Upper lobe of left lung (tissue), 6 donors: ENCODE results near the gene GAS2L2. TPM values are rescaled to one million over a fixed set of nuclear protein-coding genes. Genes with fewer than 3 reads are reported as not detected.
A peak's percentile ranks its signal among the peaks of the same experiment; 100 is the strongest.

Experiments used
- ATAC-seq, 2 donors: fragments of 200-7000 bp; cut with Tn5 transposase; one replicate each; pipeline ENCODE4 v1.9.1; 2022; ENCODE audit warnings: mild to moderate bottlenecking in 2 of 2, moderate library complexity in 2 of 2; ENCODE audit not compliant: low FRiP score in 2 of 2
- DNase-seq, 2 donors: peaks; one replicate each; pipeline ENCODE4 v3.0.0-alpha.2; 2019 to 2020
- H3K27ac ChIP-seq, 4 donors: fragments of 200-600 bp; sonication (generic); one replicate each; pipeline ENCODE4 v1.5.1; 2016 to 2019
- H3K27me3 ChIP-seq, 4 donors: fragments of 200-600 bp; sonication (generic); one replicate each; pipeline ENCODE4 v1.5.1; 2017 to 2019
- H3K36me3 ChIP-seq, 4 donors: fragments of 200-600 bp; sonication (generic); one replicate each; pipeline ENCODE4 v1.5.1; 2016 to 2019
- H3K4me1 ChIP-seq, 4 donors: fragments of 200-600 bp; sonication (generic); one replicate each; pipeline ENCODE4 v1.5.1; 2018 to 2019
- H3K4me3 ChIP-seq, 4 donors: fragments of 200-600 bp; sonication (generic); one replicate each; pipeline ENCODE4 v1.5.1; 2017 to 2019; ENCODE audit warnings: mild to moderate bottlenecking in 2 of 4, moderate library complexity in 1 of 4
- H3K9me3 ChIP-seq, 4 donors: fragments of 200-600 bp; sonication (generic); one replicate each; pipeline ENCODE4 v1.5.1; 2018 to 2019
- CTCF ChIP-seq, 6 experiments: fragments of 450-650 bp in 4 of 6; fragments of 200-600 bp in 2 of 6; sonication (generic) in 2 of 6; IDR thresholded peaks; one replicate each; pipeline ENCODE4 v1.5.1; 2016 to 2019; ENCODE audit warnings: antibody characterized with exemption in 6 of 6
- EP300 ChIP-seq, 4 donors: sonication (generic); formaldehyde crosslinking; IDR thresholded peaks; one replicate each; pipeline ENCODE4 v1.5.1; 2017; ENCODE audit warnings: antibody characterized with exemption in 4 of 4, control low read depth in 2 of 4
- POLR2A ChIP-seq, 4 donors: fragments of 450-650 bp; IDR thresholded peaks; one replicate each; pipeline ENCODE4 v1.5.1; 2016 to 2017; ENCODE audit warnings: antibody characterized with exemption in 4 of 4, mild to moderate bottlenecking in 2 of 4
- POLR2AphosphoS5 ChIP-seq, 2 donors: sonication (generic); formaldehyde crosslinking; IDR thresholded peaks; one replicate each; pipeline ENCODE4 v1.5.1; 2017; ENCODE audit warnings: antibody characterized with exemption in 2 of 2
- WGBS, 2 donors: methylation state at CpG; one replicate each; pipeline ENCODE4 v1.1.5; 2017 to 2018; 5-methylcytosine and 5-hydroxymethylcytosine counted together
- total RNA-seq, 6 donors: library from RNA; depleted of rRNA in 4 of 6; stranded (reverse); fragments of >200 nt in 4 of 6; gene quantifications; one replicate each; pipeline versions ENCODE4 v1.1.0 to v1.2.1, GENCODE V29; 2016 to 2021
- donor health status: DM: no; HTN: no; CAD: no; lungs with moderate emphysema.
- donor health status: DM: no; HTN: yes; CAD: no; lungs with severe emphysema.

Gene GAS2L2
- total RNA-seq, 6 donors from 2014 or later: 0.37 to 7.4 (median 3.3) TPM

- no peak for DNase-seq
- H3K9me3 ChIP-seq: no peaks in the 10 kb centered on the region
- no peaks in the 10 kb centered on the region for H3K27me3 ChIP-seq
- TF ChIP-seq POLR2AphosphoS5 (IDR thresholded peaks at IDR 0.05): no peak
- no peak for TF ChIP-seq CTCF (IDR thresholded peaks at IDR 0.05)
- TF ChIP-seq EP300 (IDR thresholded peaks at IDR 0.05): no peak
- TF ChIP-seq POLR2A (IDR thresholded peaks at IDR 0.05): no peak
- H3K27ac ChIP-seq: peak overlapping the region in 2 of 4 donors; percentile 8 to 74
- ATAC-seq: no peak
- H3K4me3 ChIP-seq: no peak overlapping the region
- H3K36me3 ChIP-seq: peaks cover 8 to 59% (median 18%) of the 10 kb centered on the region in 4 donors
- peaks cover 31 to 44% (median 41%) of the 10 kb centered on the region in 4 donors for H3K4me1 ChIP-seq
Observed at GRCh38 chr17:35715416-35715815, 37.6 kb downstream of the GAS2L2 start.

GRCh38 chr17:35714988-35715387, 38.1 kb downstream of the GAS2L2 start:
- no peak for TF ChIP-seq POLR2A (IDR thresholded peaks at IDR 0.05)
- no peak for TF ChIP-seq POLR2AphosphoS5 (IDR thresholded peaks at IDR 0.05)
- TF ChIP-seq EP300 (IDR thresholded peaks at IDR 0.05): no peak
- Histone ChIP-seq H3K4me1 (peaks cover 31 to 44% (median 41%) of the 10 kb centered on the region in 4 donors), H3K27ac (no peak overlapping the region), H3K27me3 (no peaks in the 10 kb centered on the region), H3K9me3 (no peaks in the 10 kb centered on the region), H3K4me3 (no peak overlapping the region), H3K36me3 (peaks cover 8 to 61% (median 18%) of the 10 kb centered on the region in 4 donors)
- ATAC-seq (no peak), DNase-seq (no peak)
- 87% methylated on average over 2 of the region's 2 CpGs for WGBS, 2 donors

GRCh38 chr17:35713069-35713728, 39.8 kb downstream of the GAS2L2 start:
- no peak for DNase-seq
- WGBS, 2 donors: 33 to 34% methylated on average over 7 of the region's 7 CpGs
- no peak for ATAC-seq
- no peaks in the 10 kb centered on the region for H3K27me3 ChIP-seq
- H3K4me3 ChIP-seq: no peak overlapping the region
- peaks cover 6 to 64% (median 20%) of the 10 kb centered on the region in 4 donors for H3K36me3 ChIP-seq
- H3K4me1 ChIP-seq: peaks cover 36 to 42% (median 38%) of the 10 kb centered on the region in 4 donors
- H3K9me3 ChIP-seq: no peaks in the 10 kb centered on the region
- TF ChIP-seq CTCF (IDR thresholded peaks at IDR 0.05): no peak
- peak; percentile 20 to 31 for TF ChIP-seq POLR2AphosphoS5 (IDR thresholded peaks at IDR 0.05)
- TF ChIP-seq EP300 (IDR thresholded peaks at IDR 0.05): no peak
- no peak for TF ChIP-seq POLR2A (IDR thresholded peaks at IDR 0.05)
- H3K27ac ChIP-seq: peak overlapping the region in 2 of 4 donors; percentile 36 to 38

- H3K27me3 ChIP-seq: no peaks in the 10 kb centered on the region
- no peak for TF ChIP-seq POLR2AphosphoS5 (IDR thresholded peaks at IDR 0.05)
- no peak for TF ChIP-seq EP300 (IDR thresholded peaks at IDR 0.05)
- no peak for TF ChIP-seq POLR2A (IDR thresholded peaks at IDR 0.05)
- peaks cover 6 to 56% (median 18%) of the 10 kb centered on the region in 4 donors for H3K36me3 ChIP-seq
- H3K4me3 ChIP-seq: no peak overlapping the region
- no peak overlapping the region for H3K27ac ChIP-seq
- peaks cover 24 to 27% (median 26%) of the 10 kb centered on the region in 4 donors for H3K4me1 ChIP-seq
- no peak for DNase-seq
- 93 to 98% methylated on average over 2 of the region's 2 CpGs for WGBS, 2 donors
- no peaks in the 10 kb centered on the region for H3K9me3 ChIP-seq
- ATAC-seq: no peak
Observed at GRCh38 chr17:35710950-35711349, 42.1 kb downstream of the GAS2L2 start.

- H3K36me3 ChIP-seq: peaks cover 6 to 53% (median 18%) of the 10 kb centered on the region in 4 donors
- ATAC-seq: no peak
- WGBS, 2 donors: 75 to 76% methylated on average over 3 of the region's 3 CpGs
Observed at GRCh38 chr17:35709874-35710273, 43.2 kb downstream of the GAS2L2 start.

More at GRCh38 chr17:35709874-35710273, 43.2 kb downstream of the GAS2L2 start:
- TF ChIP-seq POLR2A (IDR thresholded peaks at IDR 0.05): no peak
- no peak for TF ChIP-seq EP300 (IDR thresholded peaks at IDR 0.05)
- TF ChIP-seq POLR2AphosphoS5 (IDR thresholded peaks at IDR 0.05): no peak
- TF ChIP-seq CTCF (IDR thresholded peaks at IDR 0.05): no peak
- Histone ChIP-seq H3K27me3 (no peaks in the 10 kb centered on the region), H3K27ac (no peak overlapping the region), H3K4me1 (peaks cover 26 to 36% (median 29%) of the 10 kb centered on the region in 4 donors), H3K4me3 (no peak overlapping the region), H3K9me3 (no peaks in the 10 kb centered on the region)
- no peak for DNase-seq
